Peyer's patch (tissue), 4 donors: ENCODE results near the gene COX7A2L. TPM values are rescaled to one million over a fixed set of nuclear protein-coding genes. Genes with fewer than 3 reads are reported as not detected.

Experiments used
- DNase-seq, 3 donors: peaks; one replicate each; pipeline ENCODE4 v3.0.0-alpha.2; 2017 to 2019
- H3K27ac ChIP-seq, 4 donors: fragments of 200-600 bp; sonication (generic); one replicate each; pipeline ENCODE4 v1.5.1; 2016 to 2019
- H3K27me3 ChIP-seq, 2 donors: fragments of 200-600 bp; sonication (generic); one replicate each; pipeline ENCODE4 v1.5.1; 2019
- H3K36me3 ChIP-seq, 3 donors: fragments of 200-600 bp; sonication (generic); one replicate each; pipeline ENCODE4 v1.5.1; 2016 to 2019
- H3K4me1 ChIP-seq, 4 donors: fragments of 200-600 bp; sonication (generic); one replicate each; pipeline ENCODE4 v1.5.1; 2016 to 2019
- H3K4me3 ChIP-seq, 4 donors: fragments of 200-600 bp; sonication (generic); 1 replicate in 3 of 4; 2 replicates in 1 of 4; pipeline ENCODE4 v1.5.1; 2016 to 2019; ENCODE audit warnings: mild to moderate bottlenecking in 1 of 4
- H3K9me3 ChIP-seq, 4 donors: fragments of 200-600 bp; sonication (generic); one replicate each; pipeline ENCODE4 v1.5.1; 2016 to 2019; ENCODE audit warnings: mild to moderate bottlenecking in 1 of 4
- CTCF ChIP-seq, 6 experiments: fragments of 450-650 bp in 4 of 6; fragments of 200-600 bp in 2 of 6; sonication (generic) in 1 of 6; IDR thresholded peaks; one replicate each; pipeline ENCODE4 v1.5.1; 2017 to 2019; ENCODE audit warnings: antibody characterized with exemption in 6 of 6, mild to moderate bottlenecking in 3 of 6, moderate library complexity in 1 of 6
- POLR2A ChIP-seq, 2 donors: fragments of 450-650 bp; IDR thresholded peaks; one replicate each; pipeline ENCODE4 v1.5.1; 2017; ENCODE audit warnings: antibody characterized with exemption in 2 of 2, mild to moderate bottlenecking in 2 of 2, moderate library complexity in 2 of 2
- total RNA-seq, 4 donors: library from RNA; depleted of rRNA; stranded (reverse); fragments of >200 nt; gene quantifications; one replicate each; pipeline ENCODE4 v1.1.0, GENCODE V29; 2016

Gene COX7A2L
- total RNA-seq, 4 donors from 2014 or later: 77.3 to 143 (median 101) TPM

DNA sequence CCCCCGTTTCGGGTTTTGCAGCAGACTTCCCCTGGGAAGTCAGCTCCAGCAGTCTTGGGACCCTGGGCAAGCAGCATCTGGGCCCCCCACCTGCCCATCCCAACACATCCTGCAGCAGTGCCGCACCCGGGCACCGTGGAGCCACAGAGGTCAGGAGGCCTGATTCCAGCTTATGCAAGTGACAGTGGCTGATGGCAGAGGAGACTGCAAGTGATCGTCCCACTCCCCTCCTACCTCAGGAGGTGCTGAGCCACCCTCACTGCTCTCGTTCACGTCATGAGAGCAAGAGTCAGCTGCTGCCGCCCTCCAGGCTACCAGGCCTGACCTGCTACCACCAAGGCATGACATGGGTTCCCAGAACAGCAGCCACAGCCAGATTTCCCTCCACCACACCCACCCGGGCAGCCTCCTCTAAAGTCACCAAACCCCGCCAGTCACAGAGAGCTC is 18.2 kb downstream of the COX7A2L start:
- Histone ChIP-seq H3K9me3 (no peaks in the 10 kb centered on the region), H3K4me1 (peaks cover 0 to 12% (median 0%) of the 10 kb centered on the region in 4 donors), H3K4me3 (no peak overlapping the region), H3K27ac (peak overlapping the region in 1 of 4 donors; percentile 38), H3K27me3 (no peaks in the 10 kb centered on the region), H3K36me3 (peaks cover 0 to 48% (median 0%) of the 10 kb centered on the region in 3 donors)
- no peak for DNase-seq
- TF ChIP-seq POLR2A (IDR thresholded peaks at IDR 0.05): no peak
- TF ChIP-seq CTCF (IDR thresholded peaks at IDR 0.05): no peak

DNA sequence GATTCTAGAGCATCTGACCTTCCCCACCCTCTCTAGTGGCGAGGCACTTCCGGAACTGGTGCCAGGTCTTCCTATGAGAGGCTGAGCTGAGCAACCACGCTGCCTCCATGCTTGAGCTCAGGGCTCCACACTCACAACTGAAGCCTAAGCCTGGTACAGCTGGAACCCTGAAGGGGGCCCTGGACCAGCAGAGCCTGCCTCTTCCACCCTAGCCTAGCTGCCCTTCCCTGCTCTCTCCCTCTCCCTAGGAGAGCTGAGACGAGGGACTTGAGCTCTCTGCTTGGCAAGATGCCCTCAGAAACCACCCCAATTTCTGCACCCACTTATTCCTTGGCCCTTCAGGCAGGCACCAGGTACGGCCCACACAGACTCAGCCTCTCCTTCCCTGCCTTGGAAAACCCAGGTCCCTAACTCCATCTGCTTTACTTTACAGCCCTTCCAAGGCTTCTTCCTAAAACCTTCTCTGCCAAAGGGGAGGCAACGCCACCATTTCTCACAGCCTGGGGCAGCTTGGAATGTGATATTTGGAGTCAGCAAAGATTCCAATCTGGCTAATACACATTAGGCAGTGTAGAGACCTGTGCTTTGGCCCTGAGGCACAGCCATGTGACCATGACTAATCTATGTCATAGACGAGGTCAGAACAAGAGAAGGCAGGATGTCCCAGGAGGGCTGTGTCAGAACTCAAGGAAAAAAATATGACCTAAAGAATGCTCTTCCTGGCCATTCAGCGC is 18.8 kb downstream of the COX7A2L start:
- Histone ChIP-seq H3K27me3 (no peaks in the 10 kb centered on the region), H3K9me3 (no peaks in the 10 kb centered on the region), H3K4me1 (peaks cover 0 to 12% (median 0%) of the 10 kb centered on the region in 4 donors), H3K27ac (peak overlapping the region in 1 of 4 donors; percentile 38), H3K36me3 (peaks cover 0 to 50% (median 0%) of the 10 kb centered on the region in 3 donors), H3K4me3 (no peak overlapping the region)
- TF ChIP-seq POLR2A (IDR thresholded peaks at IDR 0.05) (no peak), CTCF (IDR thresholded peaks at IDR 0.05) (no peak)
- peak in 1 of 3 donors; percentile 67 for DNase-seq

DNA sequence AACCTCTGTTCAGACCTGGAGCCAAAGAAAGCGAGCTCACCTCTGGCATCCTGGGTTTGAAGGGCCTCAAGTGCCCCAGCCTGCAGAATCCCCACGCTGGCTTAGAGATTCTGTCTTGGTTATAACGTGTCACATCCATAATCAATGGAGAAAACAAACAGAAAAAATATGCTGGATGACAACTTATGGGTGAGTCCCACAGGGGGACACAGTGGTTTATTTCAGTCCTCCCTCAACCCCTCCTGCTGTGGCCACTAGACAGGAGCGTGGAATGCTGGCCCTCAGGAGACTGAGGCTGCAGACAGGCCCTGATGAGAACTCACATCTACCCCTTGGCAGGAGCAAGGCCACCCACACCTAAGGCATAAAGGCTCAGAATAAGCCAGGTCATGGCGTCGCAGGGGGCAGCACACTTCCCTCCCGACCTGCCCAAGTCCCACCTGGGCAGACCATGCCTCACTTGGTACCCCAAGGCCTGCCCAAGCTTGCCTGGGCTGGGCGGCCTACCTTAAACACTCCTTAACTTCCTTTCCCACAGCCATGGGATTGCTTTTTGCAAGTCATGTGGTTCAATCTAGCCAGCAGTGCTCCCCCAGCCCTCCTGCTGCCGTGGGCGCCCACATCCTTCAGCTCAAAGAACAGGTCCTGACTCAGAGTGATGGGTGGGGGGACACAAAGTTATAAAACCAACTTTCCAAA is 19.9 kb downstream of the COX7A2L start:
- H3K27ac ChIP-seq: no peak overlapping the region
- no peaks in the 10 kb centered on the region for H3K9me3 ChIP-seq
- no peaks in the 10 kb centered on the region for H3K27me3 ChIP-seq
- no peak overlapping the region for H3K4me3 ChIP-seq
- DNase-seq: no peak
- TF ChIP-seq POLR2A (IDR thresholded peaks at IDR 0.05) (no peak), CTCF (IDR thresholded peaks at IDR 0.05) (no peak)
- peaks cover 0 to 54% (median 0%) of the 10 kb centered on the region in 3 donors for H3K36me3 ChIP-seq
- peaks cover 0 to 12% (median 0%) of the 10 kb centered on the region in 4 donors for H3K4me1 ChIP-seq

DNA sequence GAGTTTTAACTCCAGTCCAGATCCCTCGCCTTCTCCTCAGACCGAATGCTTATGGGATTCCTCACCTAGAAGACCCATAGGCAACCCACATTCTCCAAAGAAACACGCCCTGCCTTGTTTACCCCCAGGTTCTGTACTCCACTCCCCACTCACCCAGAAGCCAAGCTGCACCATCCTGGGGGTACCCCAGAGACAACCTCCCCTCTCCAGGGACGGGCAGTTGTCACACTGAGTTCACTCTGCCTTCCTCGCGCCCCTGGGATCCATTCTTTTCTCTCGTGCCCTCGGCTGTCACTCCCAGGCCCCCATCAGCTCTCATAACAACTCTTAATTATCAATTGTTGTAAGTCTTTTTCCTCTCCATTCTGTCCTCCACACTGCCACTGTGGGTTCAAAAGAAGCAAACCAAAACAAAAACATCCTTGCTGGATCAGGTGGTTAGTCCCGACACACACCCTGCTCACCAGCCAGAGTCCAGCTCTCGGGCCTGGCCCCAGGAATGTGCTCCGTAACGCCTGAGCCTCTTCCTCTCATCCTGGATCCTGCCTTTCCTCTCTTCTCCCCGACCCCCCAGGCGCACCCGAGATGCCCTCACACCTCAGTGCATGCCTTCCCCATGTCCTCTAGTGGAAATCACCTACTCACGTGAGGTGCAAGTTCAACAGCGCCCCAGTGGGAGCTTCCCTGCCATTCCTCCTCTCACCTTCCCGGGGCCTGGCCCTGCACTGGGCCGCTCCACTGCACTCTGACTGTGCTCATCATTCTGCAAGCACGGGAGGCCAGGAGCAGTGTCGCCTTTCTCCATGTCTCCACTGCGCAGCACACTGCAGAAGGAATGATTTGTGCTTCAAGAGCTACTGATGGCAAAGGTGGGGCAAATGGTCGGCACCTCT is 20.7 kb downstream of the COX7A2L start:
- no peaks in the 10 kb centered on the region for H3K9me3 ChIP-seq
- H3K27me3 ChIP-seq: no peaks in the 10 kb centered on the region
- no peak for DNase-seq
- H3K4me1 ChIP-seq: peaks cover 0 to 12% (median 0%) of the 10 kb centered on the region in 4 donors
- H3K36me3 ChIP-seq: peaks cover 0 to 53% (median 0%) of the 10 kb centered on the region in 3 donors
- H3K27ac ChIP-seq: no peak overlapping the region
- no peak overlapping the region for H3K4me3 ChIP-seq
- no peak for TF ChIP-seq CTCF (IDR thresholded peaks at IDR 0.05)

DNA sequence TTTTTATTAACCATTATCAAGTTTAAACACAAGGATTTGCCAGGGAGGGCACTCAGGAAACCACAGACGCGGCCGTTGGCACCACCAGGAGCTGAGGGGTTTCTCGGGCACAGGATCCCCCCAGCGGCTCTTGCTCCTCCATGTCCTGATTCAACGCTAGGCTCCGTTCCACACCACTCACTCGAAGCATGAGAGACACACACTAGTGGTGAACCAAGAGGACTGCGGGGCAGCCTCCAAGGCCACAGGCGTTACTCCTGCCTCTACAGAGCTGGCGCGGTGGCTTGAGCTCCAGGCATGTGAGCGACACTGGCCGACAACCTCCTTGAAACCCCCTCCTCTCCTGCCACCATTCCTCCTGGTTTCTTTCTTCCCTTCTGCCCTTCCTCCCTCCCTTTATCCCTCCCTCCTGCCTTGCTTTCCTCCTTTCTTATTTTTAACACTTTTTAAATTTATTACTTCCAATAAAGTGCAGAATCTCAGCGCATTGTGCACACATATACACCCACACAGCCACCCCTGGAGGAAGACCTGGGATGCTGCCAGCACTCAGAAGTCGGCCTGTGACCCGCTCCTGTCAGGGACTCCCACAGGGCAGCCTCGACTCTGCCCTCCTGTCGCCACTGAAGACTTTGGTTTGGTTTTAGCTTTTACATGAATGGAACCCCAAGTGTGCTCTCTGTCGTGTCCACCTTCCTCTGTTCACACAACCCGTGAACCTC is 21.7 kb downstream of the COX7A2L start:
- no peak for DNase-seq
- peaks cover 0 to 50% (median 0%) of the 10 kb centered on the region in 3 donors for H3K36me3 ChIP-seq
- H3K9me3 ChIP-seq: no peaks in the 10 kb centered on the region
- no peak for TF ChIP-seq CTCF (IDR thresholded peaks at IDR 0.05)
- no peak for TF ChIP-seq POLR2A (IDR thresholded peaks at IDR 0.05)
- no peak overlapping the region for H3K27ac ChIP-seq
- H3K4me1 ChIP-seq: peaks cover 0 to 12% (median 0%) of the 10 kb centered on the region in 4 donors
- no peak overlapping the region for H3K4me3 ChIP-seq
- no peaks in the 10 kb centered on the region for H3K27me3 ChIP-seq
